Panc1 (cell line): ENCODE measurements around the gene CXorf38. TPM values are rescaled to one million over a fixed set of nuclear protein-coding genes. Genes with fewer than 3 reads are reported as not detected.

Experiments
- ATAC-seq: fragments of 200-7000 bp; cut with Tn5 transposase; 2 replicates; pipeline ENCODE4 v1.9.1; 2020; ENCODE audit warnings: mild to moderate bottlenecking, moderate library complexity
- BruUV-seq: library from RNA; stranded (reverse); fragments of 400-500 nt; replicated peaks from 2 replicates; lab custom pipeline; 2021; lab: Mats Ljungman, UMichigan
- CTCF ChIA-PET: fragments of 300-600 bp; sonication (Branson Sonifier 250); formaldehyde crosslinking; loops from one replicate; lab custom pipeline; 2022; ENCODE audit warnings: antibody characterized with exemption; lab: Charles Lee
- POLR2A ChIA-PET: fragments of 300-600 bp; sonication (Branson Sonifier 250); formaldehyde crosslinking; loops from one replicate; lab custom pipeline; 2022; ENCODE audit warnings: antibody characterized with exemption; lab: Charles Lee
- DNase-seq: peaks from one replicate; pipeline ENCODE4 v3.0.0-alpha.2; 2010; ENCODE audit warnings: low read depth, low spot score
- H3K27ac ChIP-seq: 2 replicates; pipeline ENCODE4 v1.5.1; 2011; ENCODE audit warnings: mild to moderate bottlenecking, low read length, inconsistent platforms
- H3K27me3 ChIP-seq: fragments of 200-500 bp; sonication (Bioruptor generic); 2 replicates; pipeline ENCODE4 v1.6.0; 2014; ENCODE audit warnings: low read length, inconsistent platforms; ENCODE audit not compliant: control insufficient read depth, insufficient read depth
- H3K36me3 ChIP-seq: fragments of 200-500 bp; sonication (Bioruptor generic); 2 replicates; pipeline ENCODE4 v1.5.1; 2014; ENCODE audit warnings: inconsistent platforms, mild to moderate bottlenecking, low read length, moderate library complexity; ENCODE audit not compliant: control insufficient read depth, insufficient read depth
- H3K4me1 ChIP-seq: 2 replicates; pipeline ENCODE4 v1.5.1; 2011; ENCODE audit warnings: inconsistent platforms, mild to moderate bottlenecking, low read length, moderate library complexity; ENCODE audit not compliant: control insufficient read depth, insufficient read depth
- H3K4me3 ChIP-seq, 2 experiments: 2 replicates each; pipeline ENCODE4 v1.5.1; 2011 to 2012; ENCODE audit warnings: low read depth in 2 of 2, low read length in 2 of 2, mild to moderate bottlenecking in 2 of 2, inconsistent platforms in 1 of 2, moderate library complexity in 1 of 2
- H3K9me3 ChIP-seq: fragments of 200-500 bp; sonication (Bioruptor generic); 2 replicates; pipeline ENCODE4 v1.5.1; 2014; ENCODE audit warnings: low read depth, mild to moderate bottlenecking, inconsistent platforms, low read length, moderate library complexity; ENCODE audit not compliant: control insufficient read depth, insufficient read depth
- CTCF ChIP-seq: fragments of 450-650 bp; IDR thresholded peaks from 2 replicates; pipeline ENCODE4 v1.5.1; 2017; ENCODE audit warnings: mild to moderate bottlenecking
- POLR2AphosphoS5 ChIP-seq: IDR thresholded peaks from 2 replicates; pipeline ENCODE4 v1.6.1; 2012; ENCODE audit warnings: mild to moderate bottlenecking, low read depth, low read length, moderate library complexity
- REST ChIP-seq, 2 experiments: IDR thresholded peaks; 2 replicates each; pipeline ENCODE4 v1.6.1; 2011 to 2012; ENCODE audit warnings: low read depth in 2 of 2, control low read depth in 1 of 2, low read length in 1 of 2, mild to moderate bottlenecking in 1 of 2, moderate library complexity in 1 of 2; ENCODE audit not compliant: insufficient read depth in 1 of 2
- SIN3A ChIP-seq: IDR thresholded peaks from 2 replicates; pipeline ENCODE4 v1.6.1; 2012; ENCODE audit warnings: low read depth, mild to moderate bottlenecking, low read length, moderate library complexity, borderline replicate concordance; ENCODE audit not compliant: insufficient read depth
- TCF7L2 ChIP-seq: IDR thresholded peaks from 2 replicates; pipeline ENCODE4 v1.6.1; 2011; ENCODE audit warnings: mild to moderate bottlenecking, low read depth, low read length, inconsistent platforms
- in situ Hi-C: cut with HindIII; loops from 2 replicates; pipeline ENCODE4 v1.10.0; 2016; ENCODE audit warnings: low sequenced_read_pairs, low pct_unique_long_range_greater_than_20kb
- intact Hi-C: fragments of 100-400 bp; cut with micrococcal nuclease; formaldehyde crosslinking; loops from one replicate; pipeline ENCODE4 v1.10.0; 2022; ENCODE audit not compliant: unreplicated experiment
- total RNA-seq: library from RNA; stranded (reverse); gene quantifications from one replicate; pipeline ENCODE4 v1.2.1, GENCODE V29; 2021; ENCODE audit not compliant: unreplicated experiment

CXorf38 gene
- total RNA-seq, 1 experiment from 2014 or later, result 7.8 TPM

- Histone ChIP-seq H3K4me3 (no peak overlapping the region), H3K27me3 (no peaks in the 10 kb centered on the region), H3K4me1 (no peaks in the 10 kb centered on the region), H3K9me3 (no peaks in the 10 kb centered on the region), H3K27ac (no peak overlapping the region), H3K36me3 (no peaks in the 10 kb centered on the region)
- intact Hi-C loops (no loop called here), in situ Hi-C loops (no loop called here)
- ATAC-seq (no peak), DNase-seq (no peak)
- ChIA-PET POLR2A (no interaction called here), CTCF (interaction anchor here (0.6 kb wide), 1 partner anchor 81 kb away, joined by 3 read pairs; no protein-coding TSS in a partner anchor)
- BruUV-seq, result no TSS peak
- no peak for TF ChIP-seq POLR2AphosphoS5
- no peak for TF ChIP-seq CTCF
- no peak for TF ChIP-seq REST (IDR thresholded peaks at IDR 0.05; ENCODE audit: insufficient read depth in 1 of 2, low read depth in 2 of 2, low read length in 1 of 2)
- TF ChIP-seq TCF7L2, result no peak
- no peak for TF ChIP-seq SIN3A
Observed at GRCh38 chrX:40625294-40625693, 22.1 kb downstream of the CXorf38 start.

GRCh38 chrX:40623665-40624064 is 23.7 kb downstream of the CXorf38 start:
- no peak for DNase-seq
- CTCF ChIA-PET, result no interaction called here
- no peak overlapping the region for H3K4me3 ChIP-seq
- no peak overlapping the region for H3K27ac ChIP-seq
- BruUV-seq, result no TSS peak
- no peaks in the 10 kb centered on the region for H3K36me3 ChIP-seq
- in situ Hi-C loops (no loop called here), intact Hi-C loops (no loop called here)
- no peaks in the 10 kb centered on the region for H3K9me3 ChIP-seq
- H3K27me3 ChIP-seq, result no peaks in the 10 kb centered on the region
- no peak for ATAC-seq
- H3K4me1 ChIP-seq, result no peaks in the 10 kb centered on the region
- POLR2A ChIA-PET, result no interaction called here
- TF ChIP-seq SIN3A (no peak), TCF7L2 (no peak), POLR2AphosphoS5 (no peak), REST (IDR thresholded peaks at IDR 0.05; ENCODE audit: insufficient read depth in 1 of 2, low read depth in 2 of 2, low read length in 1 of 2) (no peak), CTCF (no peak)
